Measurements from ENCODE around the gene STAB2. TPM values are rescaled to one million over a fixed set of nuclear protein-coding genes. Genes with fewer than 3 reads are reported as not detected.

The STAB2 gene
- total RNA-seq, 4 donors from 2014 or later: 0.53 to 0.83 (median 0.69) TPM

DNA sequence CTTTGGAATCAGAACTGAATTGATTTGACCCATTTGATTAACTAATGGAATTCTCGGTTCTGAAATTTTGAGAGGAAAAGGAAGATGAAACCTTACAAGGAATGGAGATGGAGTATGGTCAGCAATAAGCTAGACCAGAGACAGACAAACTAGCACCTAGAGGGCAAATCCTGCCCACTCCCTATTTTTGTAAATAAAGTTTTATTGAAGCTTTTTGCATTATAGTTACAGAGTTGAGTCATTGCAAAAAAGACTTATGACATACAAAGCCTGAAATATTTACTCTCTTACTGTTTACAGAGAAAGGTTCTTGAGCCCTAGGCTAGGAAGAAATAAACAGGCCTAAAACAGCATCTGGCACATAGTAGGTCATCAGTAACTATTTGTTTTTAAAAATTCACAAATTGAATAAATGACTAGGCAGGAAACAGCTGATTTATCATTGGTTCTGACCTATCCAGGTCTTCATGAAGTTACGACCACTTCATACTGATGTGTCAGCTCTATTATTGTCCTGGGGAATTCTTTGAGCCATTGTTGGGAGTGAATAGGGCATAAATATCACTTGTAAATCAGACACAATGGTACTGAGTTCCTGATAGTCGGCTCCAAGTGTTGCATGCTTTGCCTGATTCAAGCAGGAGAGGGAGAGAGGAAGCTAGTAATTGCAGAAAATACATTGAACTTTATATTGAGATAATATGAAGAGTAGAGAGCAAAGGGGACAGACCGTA lies 14.6 kb upstream of the STAB2 start:
- no peaks in the 10 kb centered on the region for H3K9me3 ChIP-seq
- H3K27ac ChIP-seq: no peak overlapping the region
- H3K4me3 ChIP-seq: no peak overlapping the region
- DNase-seq: no peak
- H3K4me1 ChIP-seq: no peaks in the 10 kb centered on the region
- no peaks in the 10 kb centered on the region for H3K27me3 ChIP-seq
- H3K36me3 ChIP-seq: no peaks in the 10 kb centered on the region
- TF ChIP-seq, protein P1, sequence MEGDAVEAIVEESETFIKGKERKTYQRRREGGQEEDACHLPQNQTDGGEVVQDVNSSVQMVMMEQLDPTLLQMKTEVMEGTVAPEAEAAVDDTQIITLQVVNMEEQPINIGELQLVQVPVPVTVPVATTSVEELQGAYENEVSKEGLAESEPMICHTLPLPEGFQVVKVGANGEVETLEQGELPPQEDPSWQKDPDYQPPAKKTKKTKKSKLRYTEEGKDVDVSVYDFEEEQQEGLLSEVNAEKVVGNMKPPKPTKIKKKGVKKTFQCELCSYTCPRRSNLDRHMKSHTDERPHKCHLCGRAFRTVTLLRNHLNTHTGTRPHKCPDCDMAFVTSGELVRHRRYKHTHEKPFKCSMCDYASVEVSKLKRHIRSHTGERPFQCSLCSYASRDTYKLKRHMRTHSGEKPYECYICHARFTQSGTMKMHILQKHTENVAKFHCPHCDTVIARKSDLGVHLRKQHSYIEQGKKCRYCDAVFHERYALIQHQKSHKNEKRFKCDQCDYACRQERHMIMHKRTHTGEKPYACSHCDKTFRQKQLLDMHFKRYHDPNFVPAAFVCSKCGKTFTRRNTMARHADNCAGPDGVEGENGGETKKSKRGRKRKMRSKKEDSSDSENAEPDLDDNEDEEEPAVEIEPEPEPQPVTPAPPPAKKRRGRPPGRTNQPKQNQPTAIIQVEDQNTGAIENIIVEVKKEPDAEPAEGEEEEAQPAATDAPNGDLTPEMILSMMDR (IDR thresholded peaks at IDR 0.05): no peak
- TF ChIP-seq POLR2A (IDR thresholded peaks at IDR 0.05): no peak

DNA sequence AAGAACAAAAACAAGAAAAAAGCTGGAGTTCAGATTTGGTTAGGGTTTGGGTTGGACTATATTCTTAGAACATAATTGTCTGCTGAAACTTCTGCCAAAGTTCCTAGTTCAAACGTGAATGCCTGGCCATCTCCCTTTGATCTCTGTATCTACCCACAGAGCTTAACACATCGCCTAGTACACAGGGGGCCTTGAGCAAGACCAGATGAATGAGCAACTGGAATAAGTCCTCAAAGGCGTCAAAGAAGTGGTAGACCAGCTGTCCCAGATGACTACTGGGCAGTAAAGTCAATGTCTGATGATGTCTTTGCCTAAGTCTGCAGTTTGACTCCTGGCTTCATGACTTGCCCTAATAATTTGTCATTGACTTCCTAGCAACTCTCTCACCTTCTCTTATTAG lies 13.9 kb upstream of the STAB2 start:
- Histone ChIP-seq H3K27me3 (no peaks in the 10 kb centered on the region), H3K36me3 (no peaks in the 10 kb centered on the region), H3K4me1 (no peaks in the 10 kb centered on the region), H3K9me3 (no peaks in the 10 kb centered on the region), H3K27ac (no peak overlapping the region), H3K4me3 (no peak overlapping the region)
- TF ChIP-seq POLR2A (IDR thresholded peaks at IDR 0.05): no peak
- TF ChIP-seq, protein P1 (IDR thresholded peaks at IDR 0.05): no peak
- DNase-seq: no peak

DNA sequence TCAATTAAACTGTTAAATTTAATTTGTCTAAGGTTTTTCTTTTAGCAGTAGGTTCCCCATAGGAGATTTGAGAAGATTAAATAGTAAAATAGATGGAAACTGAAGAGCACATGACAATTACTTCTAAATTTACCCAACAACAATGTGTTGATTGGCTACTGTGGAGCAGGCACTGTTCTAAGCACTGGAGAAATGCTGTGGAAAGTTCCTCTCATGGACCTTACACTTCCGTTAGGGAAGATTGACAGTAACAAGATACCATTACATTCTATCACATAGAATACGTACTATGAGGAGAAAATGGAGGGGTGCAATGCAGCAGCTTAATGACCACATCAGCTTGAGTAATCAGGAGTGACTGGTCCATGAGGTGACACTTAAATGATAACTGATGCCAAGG lies 8.1 kb upstream of the STAB2 start:
- no peaks in the 10 kb centered on the region for H3K4me1 ChIP-seq
- no peaks in the 10 kb centered on the region for H3K9me3 ChIP-seq
- H3K27me3 ChIP-seq: no peaks in the 10 kb centered on the region
- H3K36me3 ChIP-seq: no peaks in the 10 kb centered on the region
- TF ChIP-seq, protein P1 (IDR thresholded peaks at IDR 0.05): no peak
- TF ChIP-seq POLR2A (IDR thresholded peaks at IDR 0.05): no peak
- DNase-seq: no peak
- no peak overlapping the region for H3K4me3 ChIP-seq
- no peak overlapping the region for H3K27ac ChIP-seq

DNA sequence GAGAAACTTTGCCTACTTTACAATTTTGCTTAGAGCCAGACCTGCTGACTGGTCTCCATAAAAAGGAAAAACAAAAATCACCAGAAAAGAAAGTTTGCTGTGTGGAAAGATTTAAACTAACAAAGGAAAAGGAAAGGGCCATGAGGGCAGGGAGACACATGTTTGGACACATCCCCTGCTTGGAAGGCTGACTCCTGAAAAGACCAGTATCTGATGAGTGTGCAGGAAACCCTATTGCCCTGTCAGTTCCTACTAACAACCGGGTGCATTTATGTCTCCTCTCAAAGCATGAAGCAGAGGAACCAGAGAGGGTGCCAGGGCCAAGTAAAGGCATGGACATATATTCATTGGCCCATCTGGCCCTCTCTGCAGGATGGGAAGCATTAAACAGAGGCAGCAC lies 7.0 kb upstream of the STAB2 start:
- Histone ChIP-seq H3K27me3 (no peaks in the 10 kb centered on the region), H3K27ac (no peak overlapping the region), H3K9me3 (no peaks in the 10 kb centered on the region), H3K4me3 (no peak overlapping the region), H3K4me1 (no peaks in the 10 kb centered on the region), H3K36me3 (no peaks in the 10 kb centered on the region)
- DNase-seq: no peak
- TF ChIP-seq POLR2A (IDR thresholded peaks at IDR 0.05): no peak
- TF ChIP-seq, protein P1 (IDR thresholded peaks at IDR 0.05): no peak

DNA sequence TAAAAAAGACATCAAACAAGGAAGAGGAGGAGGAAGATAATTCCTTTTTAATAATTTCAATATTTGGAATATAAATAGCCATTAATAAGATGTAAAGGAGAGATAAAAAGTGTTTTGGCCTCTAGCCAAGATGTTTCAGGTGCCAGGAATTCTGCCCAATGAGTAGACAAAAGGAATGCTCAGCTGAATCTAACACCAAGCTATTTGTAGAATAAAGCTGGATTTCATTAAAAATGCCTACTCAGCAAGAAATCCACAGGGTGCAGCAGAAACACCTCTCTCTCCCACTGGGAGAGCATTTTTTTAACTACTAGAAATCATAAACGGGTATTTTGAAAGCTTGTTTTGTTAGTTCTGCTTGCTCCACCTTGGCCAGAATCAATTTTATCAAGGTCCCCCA lies 4.1 kb upstream of the STAB2 start:
- DNase-seq: no peak
- H3K4me3 ChIP-seq: no peak overlapping the region
- no peak for TF ChIP-seq POLR2A (IDR thresholded peaks at IDR 0.05)
- TF ChIP-seq, protein P1 (IDR thresholded peaks at IDR 0.05): no peak
- no peaks in the 10 kb centered on the region for H3K27me3 ChIP-seq
- no peaks in the 10 kb centered on the region for H3K4me1 ChIP-seq
- no peaks in the 10 kb centered on the region for H3K36me3 ChIP-seq
- no peak overlapping the region for H3K27ac ChIP-seq
- no peaks in the 10 kb centered on the region for H3K9me3 ChIP-seq
